ENCODE measurements around the gene RAD51D.

DNA sequence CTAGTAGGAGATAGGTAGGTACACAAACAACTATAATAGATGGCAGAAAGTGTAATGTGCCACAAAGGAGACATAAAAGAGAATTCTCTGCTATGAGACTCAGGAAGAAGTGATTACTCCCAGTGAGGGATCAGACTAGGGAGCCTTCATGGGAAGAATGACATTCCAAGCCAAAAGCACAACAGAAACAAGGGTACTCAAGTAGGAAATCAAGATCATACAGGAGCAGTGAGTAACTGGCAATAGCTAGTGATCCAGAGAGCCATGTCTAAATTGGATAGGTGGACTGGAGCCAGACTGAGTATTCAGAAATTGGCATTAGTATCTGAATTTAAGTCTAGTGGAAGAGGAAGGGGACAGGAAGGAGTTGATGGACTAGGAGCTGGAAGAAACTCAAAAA lies 66.9 kb downstream of the RAD51D start:
- TF ChIP-seq, protein P1, sequence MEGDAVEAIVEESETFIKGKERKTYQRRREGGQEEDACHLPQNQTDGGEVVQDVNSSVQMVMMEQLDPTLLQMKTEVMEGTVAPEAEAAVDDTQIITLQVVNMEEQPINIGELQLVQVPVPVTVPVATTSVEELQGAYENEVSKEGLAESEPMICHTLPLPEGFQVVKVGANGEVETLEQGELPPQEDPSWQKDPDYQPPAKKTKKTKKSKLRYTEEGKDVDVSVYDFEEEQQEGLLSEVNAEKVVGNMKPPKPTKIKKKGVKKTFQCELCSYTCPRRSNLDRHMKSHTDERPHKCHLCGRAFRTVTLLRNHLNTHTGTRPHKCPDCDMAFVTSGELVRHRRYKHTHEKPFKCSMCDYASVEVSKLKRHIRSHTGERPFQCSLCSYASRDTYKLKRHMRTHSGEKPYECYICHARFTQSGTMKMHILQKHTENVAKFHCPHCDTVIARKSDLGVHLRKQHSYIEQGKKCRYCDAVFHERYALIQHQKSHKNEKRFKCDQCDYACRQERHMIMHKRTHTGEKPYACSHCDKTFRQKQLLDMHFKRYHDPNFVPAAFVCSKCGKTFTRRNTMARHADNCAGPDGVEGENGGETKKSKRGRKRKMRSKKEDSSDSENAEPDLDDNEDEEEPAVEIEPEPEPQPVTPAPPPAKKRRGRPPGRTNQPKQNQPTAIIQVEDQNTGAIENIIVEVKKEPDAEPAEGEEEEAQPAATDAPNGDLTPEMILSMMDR (IDR thresholded peaks at IDR 0.05; ENCODE audit: low read depth, low read length, missing input control), result no peak
- TF ChIP-seq TAF1 (conservative IDR thresholded peaks at IDR 0.05) (no peak), YY1 (IDR thresholded peaks at IDR 0.05) (no peak), EGR1 (IDR thresholded peaks at IDR 0.05; ENCODE audit: low read depth in 2 of 2) (no peak), FOXA1 (IDR thresholded peaks at IDR 0.05) (no peak), JUND (IDR thresholded peaks at IDR 0.05) (no peak), RXRA (IDR thresholded peaks at IDR 0.05) (no peak), RAD21 (IDR thresholded peaks at IDR 0.05) (no peak), GABPA (IDR thresholded peaks at IDR 0.05 in 1 of 2, conservative IDR thresholded peaks at IDR 0.05 in 1 of 2) (no peak), FOXA2 (IDR thresholded peaks at IDR 0.05) (no peak)
- TF ChIP-seq, protein P2, sequence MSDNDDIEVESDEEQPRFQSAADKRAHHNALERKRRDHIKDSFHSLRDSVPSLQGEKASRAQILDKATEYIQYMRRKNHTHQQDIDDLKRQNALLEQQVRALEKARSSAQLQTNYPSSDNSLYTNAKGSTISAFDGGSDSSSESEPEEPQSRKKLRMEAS (IDR thresholded peaks at IDR 0.05), result no peak
- TF ChIP-seq, protein P3, sequence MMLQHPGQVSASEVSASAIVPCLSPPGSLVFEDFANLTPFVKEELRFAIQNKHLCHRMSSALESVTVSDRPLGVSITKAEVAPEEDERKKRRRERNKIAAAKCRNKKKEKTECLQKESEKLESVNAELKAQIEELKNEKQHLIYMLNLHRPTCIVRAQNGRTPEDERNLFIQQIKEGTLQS (IDR thresholded peaks at IDR 0.05), result no peak
- TF ChIP-seq, protein P4, sequence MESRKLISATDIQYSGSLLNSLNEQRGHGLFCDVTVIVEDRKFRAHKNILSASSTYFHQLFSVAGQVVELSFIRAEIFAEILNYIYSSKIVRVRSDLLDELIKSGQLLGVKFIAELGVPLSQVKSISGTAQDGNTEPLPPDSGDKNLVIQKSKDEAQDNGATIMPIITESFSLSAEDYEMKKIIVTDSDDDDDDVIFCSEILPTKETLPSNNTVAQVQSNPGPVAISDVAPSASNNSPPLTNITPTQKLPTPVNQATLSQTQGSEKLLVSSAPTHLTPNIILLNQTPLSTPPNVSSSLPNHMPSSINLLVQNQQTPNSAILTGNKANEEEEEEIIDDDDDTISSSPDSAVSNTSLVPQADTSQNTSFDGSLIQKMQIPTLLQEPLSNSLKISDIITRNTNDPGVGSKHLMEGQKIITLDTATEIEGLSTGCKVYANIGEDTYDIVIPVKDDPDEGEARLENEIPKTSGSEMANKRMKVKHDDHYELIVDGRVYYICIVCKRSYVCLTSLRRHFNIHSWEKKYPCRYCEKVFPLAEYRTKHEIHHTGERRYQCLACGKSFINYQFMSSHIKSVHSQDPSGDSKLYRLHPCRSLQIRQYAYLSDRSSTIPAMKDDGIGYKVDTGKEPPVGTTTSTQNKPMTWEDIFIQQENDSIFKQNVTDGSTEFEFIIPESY (IDR thresholded peaks at IDR 0.05), result no peak

Measured in liver (tissue), 3 donors.